ENCODE data around the gene GGT5. TPM values are rescaled to one million over a fixed set of nuclear protein-coding genes. Genes with fewer than 3 reads are reported as not detected.
A peak's percentile ranks its signal among the peaks of the same experiment; 100 is the strongest.

GGT5 gene
- total and polyA plus RNA-seq, 2 of the 13 experiments (the other 11 are each of a cell fraction or from before 2014, with no cell fraction given): 0.69 to 3.1 TPM

DNA sequence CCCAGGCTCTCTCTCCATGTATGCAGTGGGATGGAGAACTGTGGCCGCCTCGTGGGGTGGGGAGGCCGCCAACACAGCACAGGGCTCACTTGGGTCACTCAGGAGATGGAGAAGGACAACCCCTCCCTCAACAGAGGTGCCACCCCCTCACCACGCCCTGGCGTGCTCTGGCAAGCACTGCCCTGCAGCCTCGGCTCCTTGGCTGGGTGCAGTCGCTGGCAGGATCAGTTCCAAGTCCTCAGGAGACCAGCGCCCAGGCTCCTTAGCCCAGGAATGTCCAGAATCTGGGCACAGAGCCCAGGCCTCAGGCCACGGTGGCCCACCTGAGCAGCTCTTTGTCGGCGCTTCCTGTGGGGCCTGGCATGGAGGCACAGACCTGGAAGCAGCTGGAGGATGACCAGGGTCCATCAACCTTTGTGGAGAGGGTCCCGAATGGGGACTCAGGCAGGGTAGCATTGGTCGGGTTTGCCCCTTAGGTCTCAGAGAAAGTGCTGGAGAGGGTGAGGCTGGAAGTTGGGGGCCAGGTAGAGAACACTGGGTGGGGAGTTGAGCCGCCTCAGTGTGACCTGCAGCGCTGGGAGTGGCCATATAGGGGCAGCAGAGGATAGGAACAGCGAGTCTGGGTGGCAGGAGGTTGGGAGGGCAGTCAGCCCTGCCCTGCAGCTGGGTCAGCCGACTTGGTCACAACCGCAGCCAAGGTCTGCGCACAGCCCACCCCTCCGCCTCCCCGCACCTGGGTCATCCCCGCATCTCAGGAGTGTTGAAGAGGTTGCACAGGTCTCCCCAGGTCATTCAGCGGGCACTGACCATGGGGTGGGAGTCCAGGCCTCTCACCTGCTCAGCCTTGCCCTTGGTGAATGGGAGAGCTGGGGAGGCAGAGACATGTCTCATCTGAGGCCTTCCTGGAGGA is 55.4 kb downstream of the GGT5 start (continued):
- TF ChIP-seq, protein P1, sequence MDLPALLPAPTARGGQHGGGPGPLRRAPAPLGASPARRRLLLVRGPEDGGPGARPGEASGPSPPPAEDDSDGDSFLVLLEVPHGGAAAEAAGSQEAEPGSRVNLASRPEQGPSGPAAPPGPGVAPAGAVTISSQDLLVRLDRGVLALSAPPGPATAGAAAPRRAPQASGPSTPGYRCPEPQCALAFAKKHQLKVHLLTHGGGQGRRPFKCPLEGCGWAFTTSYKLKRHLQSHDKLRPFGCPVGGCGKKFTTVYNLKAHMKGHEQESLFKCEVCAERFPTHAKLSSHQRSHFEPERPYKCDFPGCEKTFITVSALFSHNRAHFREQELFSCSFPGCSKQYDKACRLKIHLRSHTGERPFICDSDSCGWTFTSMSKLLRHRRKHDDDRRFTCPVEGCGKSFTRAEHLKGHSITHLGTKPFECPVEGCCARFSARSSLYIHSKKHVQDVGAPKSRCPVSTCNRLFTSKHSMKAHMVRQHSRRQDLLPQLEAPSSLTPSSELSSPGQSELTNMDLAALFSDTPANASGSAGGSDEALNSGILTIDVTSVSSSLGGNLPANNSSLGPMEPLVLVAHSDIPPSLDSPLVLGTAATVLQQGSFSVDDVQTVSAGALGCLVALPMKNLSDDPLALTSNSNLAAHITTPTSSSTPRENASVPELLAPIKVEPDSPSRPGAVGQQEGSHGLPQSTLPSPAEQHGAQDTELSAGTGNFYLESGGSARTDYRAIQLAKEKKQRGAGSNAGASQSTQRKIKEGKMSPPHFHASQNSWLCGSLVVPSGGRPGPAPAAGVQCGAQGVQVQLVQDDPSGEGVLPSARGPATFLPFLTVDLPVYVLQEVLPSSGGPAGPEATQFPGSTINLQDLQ (CRISPR knock-in tag; IDR thresholded peaks at IDR 0.05): no peak
- TF ChIP-seq FIP1L1 (IDR thresholded peaks at IDR 0.05; ENCODE audit: borderline replicate concordance, insufficient read depth, low read depth, low read length): no peak
- TF ChIP-seq XRCC5 (optimal IDR thresholded peaks at IDR 0.05; ENCODE audit: low read length): peak; percentile 67
- TF ChIP-seq ZSCAN21 (CRISPR knock-in tag; IDR thresholded peaks at IDR 0.05; ENCODE audit: borderline replicate concordance): no peak
- TF ChIP-seq, protein P2, sequence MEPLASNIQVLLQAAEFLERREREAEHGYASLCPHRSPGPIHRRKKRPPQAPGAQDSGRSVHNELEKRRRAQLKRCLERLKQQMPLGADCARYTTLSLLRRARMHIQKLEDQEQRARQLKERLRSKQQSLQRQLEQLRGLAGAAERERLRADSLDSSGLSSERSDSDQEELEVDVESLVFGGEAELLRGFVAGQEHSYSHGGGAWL (CRISPR knock-in tag; IDR thresholded peaks at IDR 0.05): no peak
- TF ChIP-seq, protein P3, sequence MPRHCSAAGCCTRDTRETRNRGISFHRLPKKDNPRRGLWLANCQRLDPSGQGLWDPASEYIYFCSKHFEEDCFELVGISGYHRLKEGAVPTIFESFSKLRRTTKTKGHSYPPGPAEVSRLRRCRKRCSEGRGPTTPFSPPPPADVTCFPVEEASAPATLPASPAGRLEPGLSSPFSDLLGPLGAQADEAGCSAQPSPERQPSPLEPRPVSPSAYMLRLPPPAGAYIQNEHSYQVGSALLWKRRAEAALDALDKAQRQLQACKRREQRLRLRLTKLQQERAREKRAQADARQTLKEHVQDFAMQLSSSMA (CRISPR knock-in tag; IDR thresholded peaks at IDR 0.05): no peak
- TF ChIP-seq, protein P4, sequence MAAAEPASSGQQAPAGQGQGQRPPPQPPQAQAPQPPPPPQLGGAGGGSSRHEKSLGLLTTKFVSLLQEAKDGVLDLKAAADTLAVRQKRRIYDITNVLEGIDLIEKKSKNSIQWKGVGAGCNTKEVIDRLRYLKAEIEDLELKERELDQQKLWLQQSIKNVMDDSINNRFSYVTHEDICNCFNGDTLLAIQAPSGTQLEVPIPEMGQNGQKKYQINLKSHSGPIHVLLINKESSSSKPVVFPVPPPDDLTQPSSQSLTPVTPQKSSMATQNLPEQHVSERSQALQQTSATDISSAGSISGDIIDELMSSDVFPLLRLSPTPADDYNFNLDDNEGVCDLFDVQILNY (CRISPR knock-in tag; conservative IDR thresholded peaks at IDR 0.05): no peak
- TF ChIP-seq, protein P5, sequence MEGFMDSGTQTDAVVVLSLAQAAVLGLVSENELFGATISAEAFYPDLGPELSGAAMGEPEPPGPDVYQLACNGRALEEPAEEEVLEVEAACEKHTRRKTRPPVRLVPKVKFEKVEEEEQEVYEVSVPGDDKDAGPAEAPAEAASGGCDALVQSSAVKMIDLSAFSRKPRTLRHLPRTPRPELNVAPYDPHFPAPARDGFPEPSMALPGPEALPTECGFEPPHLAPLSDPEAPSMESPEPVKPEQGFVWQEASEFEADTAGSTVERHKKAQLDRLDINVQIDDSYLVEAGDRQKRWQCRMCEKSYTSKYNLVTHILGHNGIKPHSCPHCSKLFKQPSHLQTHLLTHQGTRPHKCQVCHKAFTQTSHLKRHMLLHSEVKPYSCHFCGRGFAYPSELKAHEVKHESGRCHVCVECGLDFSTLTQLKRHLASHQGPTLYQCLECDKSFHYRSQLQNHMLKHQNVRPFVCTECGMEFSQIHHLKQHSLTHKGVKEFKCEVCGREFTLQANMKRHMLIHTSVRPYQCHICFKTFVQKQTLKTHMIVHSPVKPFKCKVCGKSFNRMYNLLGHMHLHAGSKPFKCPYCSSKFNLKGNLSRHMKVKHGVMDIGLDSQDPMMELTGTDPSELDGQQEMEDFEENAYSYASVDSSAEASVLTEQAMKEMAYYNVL (CRISPR knock-in tag; IDR thresholded peaks at IDR 0.05; ENCODE audit: borderline replicate concordance): no peak
- TF ChIP-seq ZBTB8A (CRISPR knock-in tag; IDR thresholded peaks at IDR 0.05; ENCODE audit: borderline replicate concordance, low read depth): no peak
- TF ChIP-seq SRF (IDR thresholded peaks at IDR 0.05; ENCODE audit: low read depth, low read length): no peak
- no peak for TF ChIP-seq TBP (CRISPR knock-in tag; IDR thresholded peaks at IDR 0.05)
- TF ChIP-seq MED13 (CRISPR knock-in tag; IDR thresholded peaks at IDR 0.05): no peak
- no peak for TF ChIP-seq LCORL (IDR thresholded peaks at IDR 0.05)
- TF ChIP-seq LCORL (CRISPR knock-in tag; IDR thresholded peaks at IDR 0.05): peak; percentile 32; the same call in 1 of the 2 replicates
- TF ChIP-seq ZNF24 (IDR thresholded peaks at IDR 0.05): no peak
- TF ChIP-seq, protein P6, sequence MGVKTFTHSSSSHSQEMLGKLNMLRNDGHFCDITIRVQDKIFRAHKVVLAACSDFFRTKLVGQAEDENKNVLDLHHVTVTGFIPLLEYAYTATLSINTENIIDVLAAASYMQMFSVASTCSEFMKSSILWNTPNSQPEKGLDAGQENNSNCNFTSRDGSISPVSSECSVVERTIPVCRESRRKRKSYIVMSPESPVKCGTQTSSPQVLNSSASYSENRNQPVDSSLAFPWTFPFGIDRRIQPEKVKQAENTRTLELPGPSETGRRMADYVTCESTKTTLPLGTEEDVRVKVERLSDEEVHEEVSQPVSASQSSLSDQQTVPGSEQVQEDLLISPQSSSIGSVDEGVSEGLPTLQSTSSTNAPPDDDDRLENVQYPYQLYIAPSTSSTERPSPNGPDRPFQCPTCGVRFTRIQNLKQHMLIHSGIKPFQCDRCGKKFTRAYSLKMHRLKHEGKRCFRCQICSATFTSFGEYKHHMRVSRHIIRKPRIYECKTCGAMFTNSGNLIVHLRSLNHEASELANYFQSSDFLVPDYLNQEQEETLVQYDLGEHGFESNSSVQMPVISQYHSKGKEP (CRISPR knock-in tag; IDR thresholded peaks at IDR 0.05): no peak
- TF ChIP-seq, protein P7, sequence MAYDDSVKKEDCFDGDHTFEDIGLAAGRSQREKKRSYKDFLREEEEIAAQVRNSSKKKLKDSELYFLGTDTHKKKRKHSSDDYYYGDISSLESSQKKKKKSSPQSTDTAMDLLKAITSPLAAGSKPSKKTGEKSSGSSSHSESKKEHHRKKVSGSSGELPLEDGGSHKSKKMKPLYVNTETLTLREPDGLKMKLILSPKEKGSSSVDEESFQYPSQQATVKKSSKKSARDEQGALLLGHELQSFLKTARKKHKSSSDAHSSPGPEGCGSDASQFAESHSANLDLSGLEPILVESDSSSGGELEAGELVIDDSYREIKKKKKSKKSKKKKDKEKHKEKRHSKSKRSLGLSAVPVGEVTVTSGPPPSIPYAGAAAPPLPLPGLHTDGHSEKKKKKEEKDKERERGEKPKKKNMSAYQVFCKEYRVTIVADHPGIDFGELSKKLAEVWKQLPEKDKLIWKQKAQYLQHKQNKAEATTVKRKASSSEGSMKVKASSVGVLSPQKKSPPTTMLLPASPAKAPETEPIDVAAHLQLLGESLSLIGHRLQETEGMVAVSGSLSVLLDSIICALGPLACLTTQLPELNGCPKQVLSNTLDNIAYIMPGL (CRISPR knock-in tag; IDR thresholded peaks at IDR 0.05; ENCODE audit: borderline replicate concordance in 1 of 2, low read depth in 1 of 2): peak; percentile 49 to 68; a peak in 2 of 4 replicates

Measured in HepG2 (cell line).